Measurements from ENCODE around the gene PPP2R5A.

DNA sequence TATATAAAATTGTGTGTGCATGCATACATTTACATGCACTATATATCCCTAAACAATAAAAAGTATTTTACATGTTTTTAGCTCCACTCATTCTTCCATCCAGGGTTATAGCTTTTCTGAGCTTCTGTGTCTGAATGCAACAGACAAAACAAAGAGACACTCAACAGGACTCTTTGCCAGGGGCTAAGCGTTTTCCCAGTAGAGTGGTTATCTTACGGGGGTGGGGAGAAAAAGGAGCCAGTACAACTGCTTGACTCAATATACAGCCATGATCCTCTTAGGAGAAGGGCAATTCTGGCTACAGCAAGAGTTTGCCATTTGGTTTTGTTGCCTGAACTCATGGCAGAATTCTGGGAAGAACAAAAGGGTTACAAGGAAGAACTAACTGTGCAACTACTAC, 14.6 kb upstream of the PPP2R5A start:
- TF ChIP-seq JUN (IDR thresholded peaks at IDR 0.05; ENCODE audit: low read depth, low read length) (no peak), JUND (IDR thresholded peaks at IDR 0.05; ENCODE audit: low read length) (no peak), POLR2AphosphoS5 (IDR thresholded peaks at IDR 0.05; ENCODE audit: low read depth, low read length) (no peak), TAF1 (IDR thresholded peaks at IDR 0.05; ENCODE audit: low read depth, low read length) (no peak), POLR2A (IDR thresholded peaks at IDR 0.05; ENCODE audit: control extremely low read depth in 1 of 2, low read depth in 2 of 2, low read length in 2 of 2) (no peak), EP300 (IDR thresholded peaks at IDR 0.05; ENCODE audit: borderline replicate concordance in 1 of 2, low read depth in 2 of 2, low read length in 2 of 2) (no peak)
- TF ChIP-seq, protein P1, sequence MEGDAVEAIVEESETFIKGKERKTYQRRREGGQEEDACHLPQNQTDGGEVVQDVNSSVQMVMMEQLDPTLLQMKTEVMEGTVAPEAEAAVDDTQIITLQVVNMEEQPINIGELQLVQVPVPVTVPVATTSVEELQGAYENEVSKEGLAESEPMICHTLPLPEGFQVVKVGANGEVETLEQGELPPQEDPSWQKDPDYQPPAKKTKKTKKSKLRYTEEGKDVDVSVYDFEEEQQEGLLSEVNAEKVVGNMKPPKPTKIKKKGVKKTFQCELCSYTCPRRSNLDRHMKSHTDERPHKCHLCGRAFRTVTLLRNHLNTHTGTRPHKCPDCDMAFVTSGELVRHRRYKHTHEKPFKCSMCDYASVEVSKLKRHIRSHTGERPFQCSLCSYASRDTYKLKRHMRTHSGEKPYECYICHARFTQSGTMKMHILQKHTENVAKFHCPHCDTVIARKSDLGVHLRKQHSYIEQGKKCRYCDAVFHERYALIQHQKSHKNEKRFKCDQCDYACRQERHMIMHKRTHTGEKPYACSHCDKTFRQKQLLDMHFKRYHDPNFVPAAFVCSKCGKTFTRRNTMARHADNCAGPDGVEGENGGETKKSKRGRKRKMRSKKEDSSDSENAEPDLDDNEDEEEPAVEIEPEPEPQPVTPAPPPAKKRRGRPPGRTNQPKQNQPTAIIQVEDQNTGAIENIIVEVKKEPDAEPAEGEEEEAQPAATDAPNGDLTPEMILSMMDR (IDR thresholded peaks at IDR 0.05; ENCODE audit: control extremely low read depth in 1 of 3, insufficient read depth in 1 of 3, low read depth in 1 of 3, low read length in 3 of 3): no peak
- TF ChIP-seq, protein P2, sequence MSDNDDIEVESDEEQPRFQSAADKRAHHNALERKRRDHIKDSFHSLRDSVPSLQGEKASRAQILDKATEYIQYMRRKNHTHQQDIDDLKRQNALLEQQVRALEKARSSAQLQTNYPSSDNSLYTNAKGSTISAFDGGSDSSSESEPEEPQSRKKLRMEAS (IDR thresholded peaks at IDR 0.05): no peak
- TF ChIP-seq, protein P3, sequence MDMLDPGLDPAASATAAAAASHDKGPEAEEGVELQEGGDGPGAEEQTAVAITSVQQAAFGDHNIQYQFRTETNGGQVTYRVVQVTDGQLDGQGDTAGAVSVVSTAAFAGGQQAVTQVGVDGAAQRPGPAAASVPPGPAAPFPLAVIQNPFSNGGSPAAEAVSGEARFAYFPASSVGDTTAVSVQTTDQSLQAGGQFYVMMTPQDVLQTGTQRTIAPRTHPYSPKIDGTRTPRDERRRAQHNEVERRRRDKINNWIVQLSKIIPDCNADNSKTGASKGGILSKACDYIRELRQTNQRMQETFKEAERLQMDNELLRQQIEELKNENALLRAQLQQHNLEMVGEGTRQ (IDR thresholded peaks at IDR 0.05; ENCODE audit: low read length): no peak
